Stimulated activated CD4-positive, alpha-beta T cell treated with anti-CD3 and anti-CD28 coated beads, Interleukin-1b, Interleukin-23, amount 100 ng/mL, for 1 hour (primary cell): ENCODE results near the gene TMEM107.
A peak's percentile ranks its signal among the peaks of the same experiment; 100 is the strongest.

ENCODE experiments used
- DNase-seq, 2 donors: peaks; one replicate each; pipeline ENCODE4 v3.0.0-alpha.2; 2020; ENCODE audit warnings: low read depth in 2 of 2

TMEM107 gene

DNA sequence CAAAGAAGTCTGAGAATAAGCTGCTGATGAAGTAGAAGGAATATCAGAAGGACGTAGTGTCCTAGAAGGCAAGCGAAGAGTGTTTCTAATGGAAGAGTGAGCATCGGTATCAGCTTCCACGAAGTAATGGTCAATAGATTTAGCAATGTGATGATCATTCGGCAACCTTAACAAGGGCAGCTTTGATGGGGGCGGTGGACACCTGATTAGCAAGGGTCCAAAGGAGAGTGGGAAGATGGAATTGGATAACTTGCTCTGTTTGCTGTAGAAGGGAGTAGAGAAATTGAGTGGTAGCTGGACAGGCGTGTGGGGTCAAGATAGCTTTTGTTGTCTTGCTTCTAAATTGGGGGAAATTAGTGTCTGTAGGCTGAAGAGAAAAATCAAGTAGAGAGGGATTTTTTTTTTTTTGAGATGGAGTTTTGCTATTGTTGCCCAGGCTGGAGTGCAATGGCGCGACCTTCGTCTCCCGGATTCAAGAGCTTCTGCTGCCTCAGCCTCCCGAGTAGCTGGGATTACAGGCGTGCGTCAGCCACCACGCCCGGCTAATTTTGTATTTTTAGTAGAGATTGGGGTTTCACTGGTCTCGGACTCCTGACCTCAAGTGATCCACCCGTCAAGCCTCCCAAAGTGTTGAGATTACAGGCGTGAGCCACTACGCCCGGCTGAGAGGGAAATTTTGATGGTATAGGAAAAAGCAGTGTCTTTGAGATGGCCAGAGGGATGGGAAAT, 38.4 kb downstream of the TMEM107 start:
- DNase-seq, result no peak

DNA sequence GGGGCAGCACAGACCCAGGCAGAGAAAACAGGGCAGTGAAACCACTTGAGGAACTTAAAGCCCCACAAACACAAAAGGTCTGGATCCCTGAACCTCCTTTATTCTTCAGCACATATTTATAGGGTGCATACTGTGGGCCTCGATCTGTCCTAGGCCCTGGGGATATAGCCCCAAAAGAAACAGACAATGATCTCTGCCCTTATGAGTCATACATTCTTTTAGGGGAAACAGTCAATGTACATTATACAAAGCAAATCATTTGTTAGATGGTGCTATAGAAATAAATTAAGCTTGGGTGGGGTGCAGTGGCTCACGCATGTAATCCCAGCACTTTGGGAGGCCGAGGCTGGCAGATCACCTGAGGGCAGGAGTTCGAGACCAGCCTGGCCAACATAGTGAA, 42.2 kb downstream of the TMEM107 start:
- no peak for DNase-seq

DNA sequence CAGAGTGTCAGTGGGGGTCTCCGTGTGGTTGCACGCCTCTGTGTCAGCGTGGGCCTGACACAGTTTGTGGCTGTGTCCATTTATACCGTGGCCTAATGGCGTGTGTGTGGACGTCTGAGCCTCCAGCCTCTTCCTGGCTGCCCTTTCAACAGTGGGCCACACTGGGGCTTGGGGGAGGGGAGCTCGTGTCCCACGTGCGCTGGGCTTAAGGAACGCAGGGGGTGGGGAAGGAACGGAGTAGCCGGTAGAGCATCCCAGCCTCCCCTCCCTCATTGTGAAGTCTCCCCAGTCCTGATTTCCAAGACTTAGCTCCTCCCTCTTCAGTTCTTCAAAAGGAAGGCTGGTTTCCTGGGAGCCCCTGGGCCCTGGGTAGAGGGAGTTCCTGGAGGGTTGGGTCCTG, 42.8 kb downstream of the TMEM107 start:
- DNase-seq, result no peak

DNA sequence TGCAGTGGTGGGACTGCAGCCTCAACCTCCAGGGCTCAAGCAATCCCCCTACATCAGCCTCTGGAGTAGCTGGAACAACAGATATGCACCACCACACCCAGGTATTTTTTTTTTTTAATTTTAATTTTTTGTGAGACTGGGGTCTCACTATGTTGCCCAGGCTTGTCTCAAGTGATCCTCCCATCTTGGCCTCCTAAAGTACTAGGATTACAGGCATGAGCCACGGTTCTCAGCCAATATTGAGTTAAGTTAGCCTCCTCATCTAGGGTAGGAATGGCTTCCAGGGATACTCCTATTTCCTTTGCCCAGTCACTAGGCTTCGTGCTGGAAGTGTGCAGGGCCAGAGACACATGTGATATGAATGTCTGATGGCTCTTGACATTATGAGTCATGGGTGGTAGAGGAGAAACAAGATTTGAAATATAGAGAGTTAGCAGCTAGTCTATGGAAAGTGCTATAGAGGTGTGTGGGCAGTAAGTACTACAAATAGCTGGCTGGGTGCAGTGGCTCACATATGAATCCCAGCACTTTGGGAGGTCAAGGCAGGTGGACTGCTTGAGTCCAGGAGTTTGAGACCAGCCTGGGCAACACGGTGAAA, 44.2 kb downstream of the TMEM107 start:
- no peak for DNase-seq

DNA sequence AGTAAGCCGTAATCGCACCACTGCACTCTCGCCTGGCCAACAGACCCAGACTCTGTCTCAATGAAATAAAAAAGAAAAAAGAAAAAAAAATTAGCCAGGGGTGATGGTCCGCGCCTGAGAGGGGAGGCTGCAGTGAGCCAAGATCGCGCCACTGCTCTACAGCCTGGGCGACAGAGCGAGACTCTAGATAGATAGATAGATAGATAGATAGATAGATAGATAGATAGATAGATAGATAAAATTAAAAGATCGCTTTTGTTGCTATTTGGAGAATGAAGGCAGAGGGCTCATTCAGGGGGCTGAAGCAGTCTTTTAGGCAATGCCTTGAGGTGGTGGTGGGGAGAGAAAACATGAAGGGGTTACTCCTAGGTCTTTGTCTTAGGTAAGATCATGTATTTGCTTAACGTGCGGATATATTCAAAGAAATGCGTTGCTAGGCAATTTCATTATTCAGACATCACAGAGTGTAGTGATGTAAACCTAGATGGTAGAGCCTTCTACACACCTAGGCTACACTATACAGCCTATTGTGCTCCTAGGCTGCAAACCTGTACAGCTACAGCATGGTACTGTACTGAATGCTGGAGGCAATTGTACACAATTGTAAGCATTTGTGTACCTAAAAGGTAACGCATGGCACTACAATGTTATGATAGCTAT, 47.9 kb downstream of the TMEM107 start:
- DNase-seq, result no peak

DNA sequence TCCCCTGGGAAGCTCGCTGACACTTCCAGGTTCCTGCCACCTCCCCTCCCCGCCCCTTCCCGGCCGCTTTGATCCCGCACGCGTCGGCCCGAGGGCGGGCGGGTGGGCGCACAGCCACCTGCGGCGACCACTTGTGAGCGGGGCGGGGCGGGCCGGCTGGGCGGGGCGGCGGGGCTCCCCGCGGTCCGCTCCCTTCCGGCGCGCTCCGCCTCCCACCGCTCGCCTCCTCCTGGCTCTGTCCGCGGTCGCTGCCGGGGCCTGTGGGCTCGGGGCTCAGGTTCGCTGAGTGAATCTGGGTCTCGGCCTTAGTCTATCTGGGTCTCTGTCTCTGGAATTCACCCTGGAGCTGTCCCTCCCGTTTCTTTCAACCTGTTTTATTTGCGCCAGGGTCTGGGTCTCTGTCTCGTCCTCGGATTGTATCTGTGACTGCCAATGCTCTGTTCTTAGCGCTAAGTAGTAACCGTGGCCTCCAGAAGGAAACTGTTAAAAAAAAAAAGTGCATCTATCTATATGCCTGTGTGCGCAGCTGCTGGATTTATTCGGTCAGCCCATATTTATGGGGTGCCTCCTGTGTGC, 49.6 kb downstream of the TMEM107 start:
- no peak for DNase-seq

DNA sequence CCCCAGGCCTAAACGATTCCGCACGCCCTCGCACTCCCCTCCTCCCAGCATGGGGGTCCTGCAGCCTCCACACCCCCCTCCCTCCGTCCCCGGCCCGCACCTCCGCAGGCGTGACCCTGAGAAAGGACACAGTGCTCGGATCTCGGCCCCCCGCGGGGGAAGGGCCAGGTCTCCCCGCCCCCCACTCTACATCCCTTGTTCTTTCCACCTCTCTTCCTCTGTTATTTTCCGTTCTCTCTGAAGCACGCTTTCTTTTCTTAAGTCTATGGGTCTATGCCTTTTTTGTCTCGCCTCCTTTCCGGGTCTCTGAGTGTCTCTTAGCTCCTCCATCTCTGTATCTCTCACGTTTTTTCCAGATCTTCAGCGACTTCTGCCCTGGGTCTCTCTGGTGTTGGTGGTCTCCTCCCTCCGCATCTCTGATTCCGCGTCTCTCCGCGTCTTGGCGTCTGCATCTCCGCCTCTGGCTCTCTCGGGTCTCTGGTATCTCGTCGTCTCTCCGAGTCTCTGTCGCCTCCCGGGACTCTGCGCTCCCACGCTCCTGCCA, 50.2 kb downstream of the TMEM107 start:
- DNase-seq, result no peak

DNA sequence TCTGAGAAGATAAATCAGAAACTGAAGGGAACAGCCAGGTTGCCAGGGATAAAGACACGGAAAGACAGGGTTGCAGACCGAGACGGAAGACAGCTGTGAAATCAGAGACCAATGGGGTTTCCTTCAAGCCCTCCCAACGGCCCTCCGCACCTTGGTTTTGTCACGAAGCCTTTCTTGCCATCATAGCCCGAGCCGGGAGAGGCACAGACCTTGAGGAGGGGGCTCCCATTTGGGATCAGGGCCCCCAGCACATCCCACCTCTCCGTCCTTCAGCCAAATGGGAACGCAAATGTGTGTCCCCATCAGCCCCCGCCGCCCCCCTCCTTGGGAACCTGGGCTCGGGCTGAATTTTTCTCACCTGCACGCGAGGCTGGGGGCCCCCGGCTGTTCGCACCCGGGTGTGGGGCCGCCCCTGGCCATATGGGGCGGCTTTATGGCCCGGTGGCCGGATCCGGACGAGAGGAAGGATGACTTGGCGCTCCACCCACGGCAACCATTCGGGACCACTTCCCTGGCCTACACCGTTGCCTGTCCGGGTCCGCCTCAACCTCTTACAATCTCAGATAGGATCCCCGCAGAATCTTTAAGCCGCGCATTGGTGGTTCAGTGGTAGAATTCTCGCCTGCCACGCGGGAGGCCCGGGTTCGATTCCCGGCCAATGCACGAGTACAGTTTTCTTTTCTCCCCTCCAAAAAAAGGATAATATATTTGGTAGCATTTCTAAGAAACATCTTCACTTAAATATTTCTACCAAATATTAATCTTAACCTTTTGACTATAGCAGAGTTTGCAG, 50.8 kb downstream of the TMEM107 start:
- peak; percentile 70 to 91 for DNase-seq

DNA sequence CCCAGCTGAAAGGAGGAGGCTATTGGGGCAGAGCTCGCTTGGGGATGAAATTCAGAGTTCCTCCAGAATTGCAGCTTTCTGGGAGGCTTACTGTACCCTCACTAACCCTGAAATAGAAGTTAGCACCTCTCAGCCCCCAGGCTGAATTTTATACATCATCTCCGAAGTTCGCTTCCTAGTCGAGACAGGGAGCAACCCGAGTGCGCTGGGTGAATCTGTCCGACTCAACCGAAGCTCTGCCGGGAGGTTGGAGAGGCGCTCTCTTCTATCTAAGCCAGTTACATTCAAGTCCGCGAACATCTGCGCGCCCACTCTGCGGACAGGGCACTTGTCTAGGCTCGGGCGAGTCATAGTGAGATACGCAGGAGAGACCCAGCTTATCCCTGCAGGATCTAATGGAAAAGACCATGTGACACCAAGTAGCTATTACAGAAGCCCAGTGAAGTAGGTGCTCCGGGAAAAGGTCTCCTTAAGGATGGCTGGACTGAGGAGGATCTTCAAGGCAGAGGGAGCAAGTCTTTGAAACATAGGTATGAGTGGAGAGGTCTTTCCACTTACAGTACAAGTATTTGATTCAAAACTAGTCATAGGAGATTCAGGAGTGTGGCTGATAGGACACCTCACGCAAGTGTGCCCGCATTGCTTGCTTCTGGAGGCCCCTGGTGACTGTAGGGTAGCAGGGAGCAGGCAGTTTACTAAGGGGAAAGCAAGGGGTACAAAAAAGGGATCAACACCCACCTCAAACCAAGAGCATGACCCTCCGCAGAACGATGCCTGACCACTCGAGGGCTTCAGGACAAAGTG, 51.6 kb downstream of the TMEM107 start:
- no peak for DNase-seq

DNA sequence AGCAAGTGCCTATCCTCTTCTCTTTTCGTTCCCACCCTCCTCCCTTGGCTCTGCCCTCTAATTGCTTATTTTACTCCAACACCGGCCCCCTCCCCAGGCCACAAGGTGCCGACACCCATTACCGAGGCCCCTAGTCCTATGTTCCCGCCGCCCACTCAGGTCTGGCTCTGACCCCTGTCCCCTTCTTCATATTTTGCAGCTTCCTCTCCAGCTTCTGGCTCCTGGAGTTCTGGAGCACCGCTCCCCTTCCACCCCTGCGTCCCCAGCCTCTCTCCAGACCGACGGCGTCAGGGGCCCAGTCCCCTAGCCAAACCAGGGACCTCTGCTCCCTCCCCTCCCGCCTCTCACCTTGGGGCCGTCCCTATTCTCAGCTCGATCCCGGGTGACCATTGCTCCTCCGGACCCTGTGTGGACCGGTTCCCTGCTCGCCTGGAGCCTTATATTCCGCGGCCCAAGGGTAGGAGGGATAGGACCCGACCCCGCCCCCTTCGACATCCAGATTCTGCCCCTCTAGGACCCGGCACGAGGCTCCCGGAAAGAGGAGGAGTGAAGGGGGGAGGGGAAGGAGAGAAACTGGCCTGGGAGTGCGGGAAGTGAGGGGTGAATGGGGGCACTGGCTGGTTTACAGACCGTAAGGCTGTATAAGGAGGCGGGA, 52.4 kb downstream of the TMEM107 start, which contains the start of gene HES7:
Gene HES7 (minus strand): TSS at position 412 of the 655 bp plus-strand sequence. CDS start 22 bp downstream, at position 390.
- DNase-seq, result no peak

DNA sequence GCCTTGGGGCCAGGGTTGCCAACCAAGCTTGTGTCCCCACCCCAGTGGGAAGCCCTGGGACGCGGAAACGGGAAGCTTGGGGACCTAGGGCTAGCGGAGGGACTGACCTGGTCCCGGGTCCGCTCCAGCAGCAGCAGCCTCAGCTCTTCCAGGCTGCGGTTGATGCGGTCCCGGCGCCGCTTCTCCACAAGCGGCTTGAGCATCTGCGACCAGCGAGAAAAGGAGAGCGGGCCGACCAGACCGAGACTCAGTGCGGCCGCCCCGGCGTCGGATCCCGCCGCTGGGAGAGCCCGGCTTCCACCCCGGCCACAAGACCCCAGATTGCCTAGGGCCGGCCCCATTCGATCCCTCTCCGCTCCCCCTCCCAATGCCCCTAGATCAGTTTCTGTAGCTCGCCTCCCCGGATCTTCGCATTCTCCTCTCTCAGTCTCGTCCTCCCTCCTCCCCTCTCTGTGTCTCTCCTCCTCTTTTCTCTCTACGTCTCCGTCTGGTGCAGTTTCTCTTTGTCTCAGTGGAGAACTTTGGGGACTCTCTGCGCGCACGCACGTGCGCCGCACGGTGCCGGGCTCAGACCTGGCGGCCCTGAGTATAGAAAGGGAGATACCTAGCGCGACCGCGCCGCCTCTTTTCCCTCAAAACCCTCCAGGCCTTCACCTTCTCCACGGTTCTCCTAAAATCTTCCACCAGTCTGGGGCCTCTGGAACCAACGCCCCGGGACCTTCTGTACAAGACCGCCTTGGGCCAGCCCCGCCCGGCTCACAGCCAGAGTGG, 53.1 kb downstream of the TMEM107 start:
- no peak for DNase-seq
